ENCODE measurements around the gene TBC1D9.

TBC1D9 gene

GRCh38 chr4:140689623-140690022 lies 66.6 kb downstream of the TBC1D9 start:
- no peak overlapping the region for H3K27ac ChIP-seq
- TF ChIP-seq ZFX (IDR thresholded peaks at IDR 0.05; ENCODE audit: borderline replicate concordance) (no peak), CTCF (IDR thresholded peaks at IDR 0.05) (no peak)

- no peak for TF ChIP-seq CTCF (IDR thresholded peaks at IDR 0.05)
- no peak for TF ChIP-seq ZFX (IDR thresholded peaks at IDR 0.05; ENCODE audit: borderline replicate concordance)
- H3K27ac ChIP-seq = no peak overlapping the region
These were observed 67.2 kb downstream of the TBC1D9 start for GRCh38 chr4:140688711-140689598.

- H3K27ac ChIP-seq = no peak overlapping the region
These were observed 69.4 kb downstream of the TBC1D9 start for GRCh38 chr4:140686796-140687195.

GRCh38 chr4:140684314-140684713 lies 71.9 kb downstream of the TBC1D9 start:
- no peak overlapping the region for H3K27ac ChIP-seq
- TF ChIP-seq ZFX (IDR thresholded peaks at IDR 0.05; ENCODE audit: borderline replicate concordance) = no peak
- TF ChIP-seq CTCF (IDR thresholded peaks at IDR 0.05) = no peak

More at GRCh38 chr4:140686796-140687195, 69.4 kb downstream of the TBC1D9 start:
- TF ChIP-seq ZFX (IDR thresholded peaks at IDR 0.05; ENCODE audit: borderline replicate concordance) = no peak
- TF ChIP-seq CTCF (IDR thresholded peaks at IDR 0.05) = no peak

- TF ChIP-seq CTCF (IDR thresholded peaks at IDR 0.05) (no peak), ZFX (IDR thresholded peaks at IDR 0.05; ENCODE audit: borderline replicate concordance) (no peak)
- H3K27ac ChIP-seq = no peak overlapping the region
These were observed 75.0 kb downstream of the TBC1D9 start for GRCh38 chr4:140681201-140681600.

- H3K27ac ChIP-seq = no peak overlapping the region
- TF ChIP-seq ZFX (IDR thresholded peaks at IDR 0.05; ENCODE audit: borderline replicate concordance) = no peak
- TF ChIP-seq CTCF (IDR thresholded peaks at IDR 0.05) = no peak
These were observed 75.5 kb downstream of the TBC1D9 start for GRCh38 chr4:140680686-140681085.

GRCh38 chr4:140679576-140679975 lies 76.6 kb downstream of the TBC1D9 start:
- H3K27ac ChIP-seq = no peak overlapping the region
- TF ChIP-seq ZFX (IDR thresholded peaks at IDR 0.05; ENCODE audit: borderline replicate concordance) (no peak), CTCF (IDR thresholded peaks at IDR 0.05) (no peak)

All from 22Rv1 (cell line).